T-helper 9 cell (primary cell): ENCODE data around the gene RAB1B.

Experiments used
- DNase-seq: peaks from one replicate; pipeline ENCODE4 v3.0.0-alpha.2; 2020

The RAB1B gene

GRCh38 chr11:66285250-66285947 lies 17.0 kb downstream of the RAB1B start:
- DNase-seq = no peak

DNA sequence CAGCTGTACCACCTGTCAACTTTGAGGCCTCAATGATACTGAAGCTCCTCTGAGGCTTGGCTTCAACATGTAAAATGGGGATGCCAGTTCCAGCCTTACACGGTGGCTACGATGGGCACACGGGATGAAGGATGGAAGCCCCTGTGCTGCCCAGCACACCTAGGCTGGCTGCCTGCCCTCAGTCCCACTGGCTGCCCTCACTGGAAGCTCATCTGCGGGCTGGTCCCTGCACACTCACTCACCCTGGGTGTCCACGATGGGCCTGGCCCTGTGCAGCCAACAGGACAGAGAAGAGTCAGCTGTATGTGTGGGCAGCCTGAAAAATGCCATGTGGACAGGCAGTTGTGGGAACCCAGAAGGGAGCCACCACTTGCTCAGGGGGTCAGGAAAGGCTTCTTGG lies 18.3 kb downstream of the RAB1B start:
- no peak for DNase-seq

DNA sequence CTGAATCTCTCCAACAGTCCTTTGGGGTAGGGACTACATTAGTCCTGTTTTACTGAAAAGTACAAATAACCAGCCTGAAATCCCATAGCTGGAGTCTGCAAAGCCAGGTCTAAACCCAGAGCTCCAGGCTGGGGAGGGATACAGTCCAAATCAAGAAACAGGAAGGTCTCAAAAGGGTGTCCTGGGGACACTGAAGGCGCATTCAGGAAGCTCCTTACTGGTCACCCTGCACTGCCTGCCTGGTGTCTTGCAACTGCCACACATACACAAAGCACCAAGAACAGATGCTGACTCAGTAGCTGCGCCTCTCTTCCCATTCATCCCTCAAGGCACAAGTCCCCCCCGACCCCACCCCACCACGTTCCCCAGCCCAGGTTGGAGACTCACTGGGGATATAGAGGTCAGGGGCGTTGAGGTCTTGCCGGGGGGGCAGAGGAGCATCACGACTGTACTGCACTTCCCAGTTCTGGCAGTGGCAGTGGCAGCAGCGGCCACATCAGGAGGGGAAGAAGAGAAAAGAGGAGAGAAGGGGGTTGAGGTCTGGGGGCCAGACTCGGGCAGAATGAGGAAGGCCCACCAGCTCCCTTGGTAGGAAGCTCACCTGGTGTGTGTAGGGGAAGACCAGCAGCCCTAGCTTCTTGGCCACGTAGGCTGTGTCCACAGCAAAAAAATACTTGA lies 18.9 kb downstream of the RAB1B start:
- no peak for DNase-seq

DNA sequence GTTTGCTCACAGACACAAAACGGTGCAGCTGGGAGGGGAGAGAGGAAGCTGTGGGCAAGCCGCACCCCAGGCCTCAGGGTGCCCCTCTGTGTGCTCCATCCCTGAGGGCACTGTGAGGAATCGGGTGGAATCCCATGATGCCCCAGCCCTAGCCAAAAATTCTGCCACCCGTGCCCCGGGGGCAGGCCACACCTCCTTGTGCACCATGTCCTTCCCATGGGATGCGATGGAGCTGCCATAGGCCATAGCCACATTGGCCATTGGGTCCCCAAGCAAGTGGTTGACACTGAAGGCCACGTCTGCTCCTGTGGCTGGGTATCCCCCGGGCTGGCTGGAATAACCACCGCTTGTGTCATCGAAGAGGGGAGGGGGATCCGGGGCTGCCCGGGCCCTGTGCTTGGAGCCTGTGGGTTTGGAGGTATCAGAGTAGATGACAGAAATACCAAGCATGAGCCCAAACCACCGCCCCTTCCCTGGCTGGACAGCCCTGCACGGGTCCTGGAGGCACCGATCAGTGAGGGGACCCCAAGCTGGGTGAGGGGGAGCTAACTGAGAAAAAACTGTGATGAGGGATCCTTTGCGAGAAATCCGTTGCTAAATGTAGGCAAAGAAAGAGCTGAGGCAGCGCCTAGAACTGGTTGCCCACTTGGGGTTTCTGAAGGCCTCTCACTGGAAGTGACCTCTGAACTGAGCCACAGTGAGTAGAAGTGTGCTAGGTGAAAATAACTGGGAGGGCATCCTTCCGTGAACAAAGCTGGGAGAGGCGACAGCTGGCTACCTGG lies 19.6 kb downstream of the RAB1B start:
- DNase-seq = no peak

DNA sequence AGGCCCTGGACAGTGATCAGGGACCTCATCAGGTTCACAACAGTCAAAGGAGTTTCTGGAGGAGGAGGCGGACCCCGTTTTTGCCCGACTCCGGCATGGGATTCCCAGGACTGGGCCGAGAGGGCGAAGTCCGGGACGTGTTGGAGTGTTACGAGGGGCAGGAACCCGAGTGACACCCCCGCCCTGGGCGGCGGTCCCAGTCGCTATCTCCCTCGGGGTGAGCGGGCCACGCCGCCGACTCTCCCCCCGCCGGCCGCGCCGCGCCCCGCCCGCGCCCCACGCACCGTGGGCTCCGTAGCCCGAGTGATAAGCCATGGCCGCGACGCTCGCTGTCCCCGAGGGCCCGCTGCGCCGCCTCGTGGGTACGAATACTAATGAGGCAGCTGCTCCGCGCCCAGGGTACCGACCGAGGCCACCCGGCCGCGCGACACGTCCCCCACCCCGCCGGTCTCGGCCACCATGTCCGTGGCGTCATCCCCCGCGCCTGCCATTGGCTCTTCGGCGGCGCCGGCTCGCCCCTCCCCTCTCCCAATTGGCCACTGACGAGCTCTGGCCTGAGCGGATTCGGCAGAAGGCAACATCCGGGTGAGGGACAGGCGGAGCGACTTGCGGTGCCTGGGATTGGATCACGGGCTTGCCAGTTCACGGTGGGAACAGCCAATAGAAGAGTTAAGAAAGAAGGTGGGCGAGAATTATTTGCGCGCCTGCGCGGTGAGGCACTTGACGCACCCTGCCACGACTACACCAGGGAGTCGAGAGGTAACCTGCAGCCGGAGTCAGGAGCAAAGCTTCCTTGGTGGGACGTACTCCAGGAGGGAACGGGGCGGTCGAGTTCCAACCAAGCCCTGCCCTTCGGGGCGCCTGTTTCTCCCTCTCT lies 20.5 kb downstream of the RAB1B start, which contains the start of gene YIF1A:
Gene YIF1A (minus strand): TSS at position 473 of the 877 bp plus-strand sequence. CDS start 158 bp downstream, at position 315.
- DNase-seq = peak; percentile 96

DNA sequence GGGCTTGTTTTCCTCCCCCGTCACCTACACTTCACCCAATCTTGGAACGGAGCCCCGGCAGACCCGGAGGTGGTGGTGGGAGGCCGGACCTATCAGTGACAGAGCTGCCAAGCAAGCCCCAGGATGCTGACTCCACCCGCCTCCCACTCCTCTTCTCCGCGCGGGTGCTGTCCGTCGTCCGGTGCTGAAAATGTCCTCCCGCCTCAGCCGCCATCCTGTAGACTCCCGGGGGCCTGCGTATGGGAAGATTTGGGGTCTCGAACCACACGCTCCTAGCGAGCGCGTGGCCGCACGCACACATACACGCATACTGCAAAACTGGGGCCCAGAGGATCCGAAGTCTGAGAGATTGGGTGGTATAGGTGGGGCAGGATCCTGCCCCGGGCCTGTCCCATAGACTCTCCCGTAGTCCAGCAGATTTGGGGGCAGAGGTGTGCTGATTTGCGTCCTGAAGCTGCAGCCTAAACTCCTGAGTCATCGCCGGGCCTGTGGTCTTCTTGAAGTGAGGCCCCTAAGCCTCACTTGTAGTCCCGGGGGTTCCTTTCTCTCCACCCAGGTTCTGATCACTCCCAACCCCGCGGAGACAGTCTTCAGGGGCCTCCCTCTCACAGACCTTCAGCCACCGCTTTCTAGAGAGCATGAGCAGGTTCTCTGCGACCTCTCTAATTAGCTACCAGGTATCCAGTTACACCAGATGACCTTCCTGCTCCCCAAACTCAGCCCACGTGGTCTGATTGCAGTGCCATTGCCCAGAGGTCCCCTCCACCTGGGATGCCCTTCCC lies 21.3 kb downstream of the RAB1B start:
- peak; percentile 71 for DNase-seq

DNA sequence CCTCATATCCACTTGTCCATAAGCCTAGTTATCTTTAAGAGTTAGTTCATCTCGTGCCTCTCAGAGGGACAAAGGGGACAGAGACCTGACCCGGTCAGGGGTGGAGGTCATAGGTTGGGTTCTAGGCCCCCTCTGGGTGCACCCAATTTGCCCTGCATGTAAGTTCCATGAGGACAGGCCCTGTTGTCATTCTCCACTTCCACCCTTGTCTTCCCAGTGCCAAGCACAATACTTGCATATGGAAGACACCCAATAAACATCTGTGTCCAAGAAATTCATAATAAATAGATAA lies 21.8 kb downstream of the RAB1B start:
- no peak for DNase-seq

DNA sequence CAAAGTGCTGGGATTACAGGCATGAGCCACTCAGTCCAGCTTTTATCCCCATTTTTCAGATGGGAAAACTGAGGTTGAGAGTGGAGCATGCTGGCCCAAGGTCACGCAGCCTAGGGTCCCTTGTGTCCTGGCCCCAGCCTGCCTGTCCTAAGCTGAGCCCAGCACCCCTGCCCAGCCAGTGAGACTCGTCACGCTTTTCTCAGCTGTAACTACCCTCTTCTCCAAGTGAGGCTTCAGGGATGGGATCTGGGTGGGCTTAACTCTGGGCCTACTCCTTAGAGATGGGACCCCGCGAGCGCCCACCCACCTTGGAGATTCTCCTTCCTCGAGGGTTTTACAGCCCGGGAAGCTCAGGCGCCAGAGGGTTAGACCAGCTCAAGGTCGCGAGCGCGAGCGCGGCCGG lies 22.9 kb downstream of the RAB1B start:
- no peak for DNase-seq

GRCh38 chr11:66291706-66292542 lies 23.5 kb downstream of the RAB1B start, which contains the start of gene TMEM151A:
TSS of gene TMEM151A (plus strand) at chr11:66291894. CDS start at chr11:66292014, 120 bp downstream.
- no peak for DNase-seq

DNA sequence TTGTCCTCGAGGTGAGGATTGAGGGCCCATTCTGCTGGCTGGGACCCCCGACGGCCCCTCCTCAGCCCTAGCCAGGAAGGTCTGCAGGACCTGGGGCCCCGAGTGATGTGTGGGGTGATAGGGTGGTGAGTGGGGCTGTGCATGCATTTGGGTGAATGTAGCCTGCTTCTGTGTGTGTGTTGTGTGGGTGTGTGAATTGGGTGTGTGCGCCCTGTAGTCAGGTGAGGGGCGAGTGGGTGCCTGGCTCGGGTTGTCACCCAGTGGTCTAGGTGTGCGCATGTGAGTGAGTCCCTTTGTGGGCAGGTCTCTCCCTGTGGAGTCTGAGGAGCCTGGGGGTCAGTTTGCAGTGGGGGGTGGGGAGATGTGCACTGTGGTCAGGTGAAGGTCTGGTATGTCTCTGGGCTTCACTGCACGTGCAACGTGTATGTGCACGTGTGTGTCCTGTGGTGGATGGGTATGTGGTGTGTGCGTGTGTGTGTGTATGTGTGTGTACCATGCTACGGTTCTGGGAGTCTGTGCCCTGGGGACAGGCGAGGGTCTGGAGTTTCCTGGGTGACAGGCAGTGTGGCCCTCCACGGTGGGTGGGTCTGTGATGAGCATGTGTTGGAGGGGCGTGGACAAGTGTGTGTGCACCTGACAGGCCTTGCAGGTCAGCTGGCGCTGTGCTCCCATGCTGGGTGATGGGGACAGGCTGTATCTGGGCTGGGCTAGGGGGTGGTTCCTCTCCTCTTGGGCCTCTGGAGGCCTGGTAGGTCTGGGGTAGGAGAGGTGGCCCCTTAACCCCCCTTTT lies 24.3 kb downstream of the RAB1B start:
- no peak for DNase-seq

DNA sequence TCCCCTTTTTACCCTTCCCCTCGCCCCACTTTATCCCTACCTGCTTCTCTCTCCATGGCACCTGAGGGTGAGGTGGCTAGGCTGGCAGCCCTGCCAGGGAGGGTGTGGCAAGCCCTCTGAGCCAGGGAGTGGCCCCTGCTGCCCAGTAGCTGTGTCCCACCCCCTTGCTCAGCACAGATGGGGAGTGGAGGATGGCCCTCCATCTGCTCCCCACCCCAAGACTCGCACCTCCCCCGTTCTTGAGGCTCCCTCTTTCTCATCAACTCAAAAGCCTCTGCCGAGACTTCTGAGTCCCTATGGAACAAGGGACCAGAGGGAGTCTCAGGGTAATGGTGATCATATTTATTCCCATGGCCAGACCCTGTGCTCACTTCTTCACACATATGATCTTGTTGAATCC lies 24.9 kb downstream of the RAB1B start:
- no peak for DNase-seq

DNA sequence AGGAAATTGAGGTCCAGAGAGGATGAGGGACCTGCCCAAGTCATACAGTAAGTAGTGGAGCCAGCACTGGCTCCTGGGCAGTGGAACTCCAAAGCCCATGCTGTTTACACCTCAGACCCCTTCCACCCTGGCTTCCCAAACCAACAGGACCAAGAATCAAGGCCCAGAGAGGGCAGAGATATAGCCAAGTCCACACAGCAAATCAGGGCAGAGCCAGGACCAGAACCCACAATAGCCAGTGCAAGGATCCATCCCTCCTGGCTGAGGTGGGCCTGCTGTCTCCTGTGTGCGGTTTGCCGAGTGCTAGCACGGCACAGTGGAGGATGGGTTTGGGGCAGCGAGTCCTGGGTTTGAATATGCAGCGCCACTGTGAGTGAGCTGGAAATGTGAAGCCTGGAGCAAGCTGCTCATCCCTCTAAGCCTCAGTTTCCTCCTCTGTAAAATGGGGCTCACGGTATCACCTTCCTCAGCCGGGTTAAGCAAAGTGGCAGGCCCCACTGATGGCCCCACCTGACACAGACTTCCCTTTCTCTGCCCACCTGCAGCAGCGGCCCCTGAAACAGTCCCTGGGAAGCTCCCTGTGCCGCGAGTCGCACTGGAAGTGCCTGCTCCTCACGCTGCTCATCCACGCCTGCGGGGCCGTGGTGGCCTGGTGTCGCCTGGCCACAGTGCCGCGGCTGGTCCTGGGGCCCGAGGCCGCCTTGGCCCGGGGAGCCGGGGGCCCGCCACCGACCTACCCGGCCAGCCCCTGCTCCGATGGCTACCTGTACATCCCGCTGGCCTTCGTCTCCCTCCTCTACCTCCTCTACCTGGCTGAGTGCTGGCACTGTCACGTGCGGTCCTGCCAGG lies 25.6 kb downstream of the RAB1B start:
- DNase-seq = no peak

- no peak for DNase-seq
These were observed 26.5 kb downstream of the RAB1B start for GRCh38 chr11:66294626-66295620.

DNA sequence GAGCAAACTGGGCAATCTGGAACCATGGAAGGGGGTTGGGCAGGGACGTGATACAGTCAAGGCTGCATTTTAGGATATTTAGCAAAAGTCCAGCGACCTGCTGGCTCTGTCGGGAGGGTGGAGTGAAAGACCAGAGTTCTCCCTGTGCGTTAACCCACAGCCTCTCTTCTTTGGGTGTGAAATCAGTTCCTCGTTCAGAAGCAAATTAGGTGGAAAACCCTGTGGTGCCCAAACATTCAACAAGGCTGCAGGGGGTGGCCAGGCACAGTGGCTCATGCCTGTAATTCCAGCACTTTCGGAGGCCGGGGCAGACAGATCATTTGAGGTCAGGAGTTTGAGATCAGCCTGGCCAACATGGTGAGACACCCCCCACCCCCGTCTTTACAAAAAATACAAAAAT lies 29.2 kb downstream of the RAB1B start:
- DNase-seq = no peak

GRCh38 chr11:66299186-66299585 lies 30.7 kb downstream of the RAB1B start:
- no peak for DNase-seq

GRCh38 chr11:66302656-66303055 lies 34.2 kb downstream of the RAB1B start:
- DNase-seq = no peak

DNA sequence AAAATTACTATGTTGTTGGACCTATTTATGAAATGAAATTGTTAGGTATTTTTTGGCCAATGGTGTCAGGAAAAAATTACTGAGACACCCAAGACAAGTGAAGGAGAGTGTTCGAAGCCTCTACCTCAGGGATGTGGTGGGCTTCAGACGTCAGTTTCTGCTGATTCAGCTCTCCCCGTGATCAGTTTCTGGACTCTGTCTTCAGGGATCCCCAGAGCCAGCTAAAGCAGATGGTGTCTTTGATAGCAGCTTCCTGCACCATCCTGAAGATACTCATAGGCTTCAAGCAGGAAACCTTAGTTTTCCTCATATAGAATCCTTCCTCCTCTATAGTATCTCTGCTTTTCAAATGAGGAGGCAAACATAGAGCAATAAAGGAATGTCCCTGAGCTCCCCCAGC lies 41.0 kb downstream of the RAB1B start:
- DNase-seq = no peak

GRCh38 chr11:66310324-66310723 lies 41.9 kb downstream of the RAB1B start:
- no peak for DNase-seq
